Upper lobe of left lung (tissue), 6 donors: ENCODE measurements around the gene PHTF2. TPM values are rescaled to one million over a fixed set of nuclear protein-coding genes. Genes with fewer than 3 reads are reported as not detected.
"Not testable (repeated sequence)": the region's sequence is repeated elsewhere in the genome, so short reads cannot be mapped to it uniquely, and the experiment has no call there.

Experiments
- ATAC-seq, 2 donors: fragments of 200-7000 bp; cut with Tn5 transposase; one replicate each; pipeline ENCODE4 v1.9.1; 2022; ENCODE audit warnings: mild to moderate bottlenecking in 2 of 2, moderate library complexity in 2 of 2; ENCODE audit not compliant: low FRiP score in 2 of 2
- DNase-seq, 2 donors: peaks; one replicate each; pipeline ENCODE4 v3.0.0-alpha.2; 2019 to 2020
- H3K27ac ChIP-seq, 4 donors: fragments of 200-600 bp; sonication (generic); one replicate each; pipeline ENCODE4 v1.5.1; 2016 to 2019
- H3K27me3 ChIP-seq, 4 donors: fragments of 200-600 bp; sonication (generic); one replicate each; pipeline ENCODE4 v1.5.1; 2017 to 2019
- H3K36me3 ChIP-seq, 4 donors: fragments of 200-600 bp; sonication (generic); one replicate each; pipeline ENCODE4 v1.5.1; 2016 to 2019
- H3K4me1 ChIP-seq, 4 donors: fragments of 200-600 bp; sonication (generic); one replicate each; pipeline ENCODE4 v1.5.1; 2018 to 2019
- H3K4me3 ChIP-seq, 4 donors: fragments of 200-600 bp; sonication (generic); one replicate each; pipeline ENCODE4 v1.5.1; 2017 to 2019; ENCODE audit warnings: mild to moderate bottlenecking in 2 of 4, moderate library complexity in 1 of 4
- H3K9me3 ChIP-seq, 4 donors: fragments of 200-600 bp; sonication (generic); one replicate each; pipeline ENCODE4 v1.5.1; 2018 to 2019
- CTCF ChIP-seq, 6 experiments: fragments of 450-650 bp in 4 of 6; fragments of 200-600 bp in 2 of 6; sonication (generic) in 2 of 6; IDR thresholded peaks; one replicate each; pipeline ENCODE4 v1.5.1; 2016 to 2019; ENCODE audit warnings: antibody characterized with exemption in 6 of 6
- EP300 ChIP-seq, 4 donors: sonication (generic); formaldehyde crosslinking; IDR thresholded peaks; one replicate each; pipeline ENCODE4 v1.5.1; 2017; ENCODE audit warnings: antibody characterized with exemption in 4 of 4, control low read depth in 2 of 4
- POLR2A ChIP-seq, 4 donors: fragments of 450-650 bp; IDR thresholded peaks; one replicate each; pipeline ENCODE4 v1.5.1; 2016 to 2017; ENCODE audit warnings: antibody characterized with exemption in 4 of 4, mild to moderate bottlenecking in 2 of 4
- POLR2AphosphoS5 ChIP-seq, 2 donors: sonication (generic); formaldehyde crosslinking; IDR thresholded peaks; one replicate each; pipeline ENCODE4 v1.5.1; 2017; ENCODE audit warnings: antibody characterized with exemption in 2 of 2
- WGBS, 2 donors: methylation state at CpG; one replicate each; pipeline ENCODE4 v1.1.5; 2017 to 2018; 5-methylcytosine and 5-hydroxymethylcytosine counted together
- total RNA-seq, 6 donors: library from RNA; depleted of rRNA in 4 of 6; stranded (reverse); fragments of >200 nt in 4 of 6; gene quantifications; one replicate each; pipeline versions ENCODE4 v1.1.0 to v1.2.1, GENCODE V29; 2016 to 2021
- donor health status: DM: no; HTN: no; CAD: no; lungs with moderate emphysema.
- donor health status: DM: no; HTN: yes; CAD: no; lungs with severe emphysema.

The PHTF2 gene
- total RNA-seq, 6 donors from 2014 or later, result 7.0 to 25.2 (median 14.7) TPM

- Histone ChIP-seq H3K9me3 (no peaks in the 10 kb centered on the region), H3K27ac (no peak overlapping the region), H3K27me3 (no peaks in the 10 kb centered on the region), H3K4me1 (peaks cover 6 to 14% (median 8%) of the 10 kb centered on the region in 4 donors), H3K36me3 (no peaks in the 10 kb centered on the region), H3K4me3 (no peak overlapping the region)
- WGBS, 2 donors, result 91 to 92% methylated on average over 2 of the region's 2 CpGs
- ATAC-seq (no peak), DNase-seq (no peak)
- TF ChIP-seq POLR2AphosphoS5 (IDR thresholded peaks at IDR 0.05) (no peak), CTCF (IDR thresholded peaks at IDR 0.05) (no peak)
Observed at GRCh38 chr7:77863860-77864259, 65.3 kb downstream of the PHTF2 start.

DNA sequence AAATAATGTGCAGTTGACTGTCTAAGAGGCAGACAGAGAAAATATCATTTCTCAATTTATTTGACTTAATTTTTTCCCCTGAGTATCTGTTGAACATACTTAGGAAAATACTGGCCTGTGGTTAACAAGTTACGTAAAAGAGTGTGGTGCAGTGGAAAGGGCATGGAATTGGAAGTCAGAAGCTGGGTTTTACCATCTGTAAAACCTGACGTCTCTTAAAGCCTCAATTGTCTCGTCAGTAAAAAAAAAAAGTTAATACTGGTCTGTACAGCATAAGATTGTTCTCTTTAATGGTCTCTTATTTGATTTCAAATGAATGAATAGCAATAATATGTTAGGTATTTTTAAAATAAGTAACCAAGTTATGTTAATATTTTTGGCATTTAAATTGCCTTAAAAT, 67.8 kb downstream of the PHTF2 start:
- Histone ChIP-seq H3K36me3 (no peaks in the 10 kb centered on the region), H3K4me1 (peaks cover 6 to 14% (median 8%) of the 10 kb centered on the region in 4 donors), H3K27ac (no peak overlapping the region), H3K27me3 (no peaks in the 10 kb centered on the region), H3K4me3 (no peak overlapping the region), H3K9me3 (no peaks in the 10 kb centered on the region)
- WGBS, 2 donors, result 60 to 76% methylated on average over 3 of the region's 3 CpGs
- DNase-seq (no peak), ATAC-seq (no peak)
- TF ChIP-seq POLR2AphosphoS5 (IDR thresholded peaks at IDR 0.05), result no peak
- TF ChIP-seq EP300 (IDR thresholded peaks at IDR 0.05), result no peak
- TF ChIP-seq POLR2A (IDR thresholded peaks at IDR 0.05), result no peak
- TF ChIP-seq CTCF (IDR thresholded peaks at IDR 0.05), result no peak

DNA sequence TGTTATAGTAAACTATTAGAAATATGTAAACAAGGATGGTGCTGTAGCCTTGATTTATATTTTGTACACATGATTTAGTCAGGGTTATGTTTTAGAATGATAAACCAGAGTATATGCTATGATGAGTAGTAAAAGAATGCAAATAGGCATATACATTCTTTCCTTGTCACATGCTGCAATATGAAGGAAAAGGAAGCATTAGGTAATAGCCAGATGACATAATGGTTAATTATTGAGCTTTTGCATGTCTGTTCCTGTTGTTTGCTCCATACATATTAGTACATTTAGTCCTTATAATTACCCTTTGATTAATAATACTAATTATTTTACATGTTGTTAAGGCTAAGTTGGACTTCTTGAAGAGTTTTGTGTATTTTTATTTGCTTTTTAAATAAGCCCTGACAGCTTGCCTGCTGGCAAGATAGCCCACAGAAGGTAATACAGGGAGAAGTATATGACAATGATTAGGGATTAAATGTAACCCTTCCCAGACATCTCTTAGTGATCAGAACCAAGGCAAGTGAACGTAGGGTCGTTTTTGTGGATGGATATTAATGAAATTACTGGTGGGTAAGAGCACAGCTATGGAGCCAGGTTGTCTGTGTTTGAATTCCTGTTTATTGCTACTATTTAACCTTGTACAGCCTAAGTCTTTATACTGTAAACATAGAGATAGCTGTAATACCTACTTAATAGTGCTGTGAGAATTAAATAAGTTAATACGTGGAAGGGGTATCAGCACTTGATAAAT, 68.4 kb downstream of the PHTF2 start:
- no peaks in the 10 kb centered on the region for H3K9me3 ChIP-seq
- no peaks in the 10 kb centered on the region for H3K27me3 ChIP-seq
- H3K4me3 ChIP-seq, result no peak overlapping the region
- 56 to 68% methylated on average over 3 of the region's 3 CpGs for WGBS, 2 donors
- H3K27ac ChIP-seq, result no peak overlapping the region
- H3K4me1 ChIP-seq, result peaks cover 6 to 14% (median 8%) of the 10 kb centered on the region in 4 donors
- ATAC-seq, result no peak
- no peaks in the 10 kb centered on the region for H3K36me3 ChIP-seq
- TF ChIP-seq POLR2AphosphoS5 (IDR thresholded peaks at IDR 0.05), result no peak
- no peak for TF ChIP-seq POLR2A (IDR thresholded peaks at IDR 0.05)
- no peak for TF ChIP-seq CTCF (IDR thresholded peaks at IDR 0.05)
- TF ChIP-seq EP300 (IDR thresholded peaks at IDR 0.05), result no peak
- no peak for DNase-seq

- TF ChIP-seq POLR2A (IDR thresholded peaks at IDR 0.05) (no peak), CTCF (IDR thresholded peaks at IDR 0.05) (no peak), POLR2AphosphoS5 (IDR thresholded peaks at IDR 0.05) (no peak), EP300 (IDR thresholded peaks at IDR 0.05) (no peak)
Observed at GRCh38 chr7:77867537-77867865, 68.9 kb downstream of the PHTF2 start.

GRCh38 chr7:77872256-77872655, 73.7 kb downstream of the PHTF2 start:
- not testable (repeated sequence) for ATAC-seq, DNase-seq, H3K4me1 ChIP-seq, H3K27me3 ChIP-seq, H3K9me3 ChIP-seq, H3K36me3 ChIP-seq, H3K4me3 ChIP-seq, H3K27ac ChIP-seq
- 95 to 100% methylated on average over 1 of the region's 1 CpG for WGBS, 2 donors

More at GRCh38 chr7:77867537-77867865, 68.9 kb downstream of the PHTF2 start:
- 96 to 100% methylated on average over 1 of the region's 1 CpG for WGBS, 2 donors
- ATAC-seq, result no peak
- peaks cover 6 to 14% (median 8%) of the 10 kb centered on the region in 4 donors for H3K4me1 ChIP-seq
- DNase-seq, result no peak
- H3K36me3 ChIP-seq, result no peaks in the 10 kb centered on the region
- H3K9me3 ChIP-seq, result no peaks in the 10 kb centered on the region
- H3K27ac ChIP-seq, result no peak overlapping the region
- no peak overlapping the region for H3K4me3 ChIP-seq
- no peaks in the 10 kb centered on the region for H3K27me3 ChIP-seq

- H3K4me3 ChIP-seq, H3K27me3 ChIP-seq, H3K4me1 ChIP-seq, ATAC-seq, H3K27ac ChIP-seq, DNase-seq, H3K9me3 ChIP-seq, H3K36me3 ChIP-seq: not testable (repeated sequence)
- WGBS, 2 donors, result 84 to 94% methylated on average over 7 of the region's 7 CpGs
Observed at GRCh38 chr7:77873416-77874327, 75.1 kb downstream of the PHTF2 start.
